HL-60/S4 treated with retinoic acid at 250 ng/mL for 4 days and 3 days (cell line): ENCODE results near the gene MVP.
"Not testable (repeated sequence)": the region's sequence is repeated elsewhere in the genome, so short reads cannot be mapped to it uniquely, and the experiment has no call there.

Experiments
- in situ Hi-C: fragments of 300-500 bp; cut with MboI; formaldehyde crosslinking; loops from 2 replicates; pipeline ENCODE4 v1.7.0; 2022; ENCODE audit warnings: low sequenced_read_pairs

MVP gene

DNA sequence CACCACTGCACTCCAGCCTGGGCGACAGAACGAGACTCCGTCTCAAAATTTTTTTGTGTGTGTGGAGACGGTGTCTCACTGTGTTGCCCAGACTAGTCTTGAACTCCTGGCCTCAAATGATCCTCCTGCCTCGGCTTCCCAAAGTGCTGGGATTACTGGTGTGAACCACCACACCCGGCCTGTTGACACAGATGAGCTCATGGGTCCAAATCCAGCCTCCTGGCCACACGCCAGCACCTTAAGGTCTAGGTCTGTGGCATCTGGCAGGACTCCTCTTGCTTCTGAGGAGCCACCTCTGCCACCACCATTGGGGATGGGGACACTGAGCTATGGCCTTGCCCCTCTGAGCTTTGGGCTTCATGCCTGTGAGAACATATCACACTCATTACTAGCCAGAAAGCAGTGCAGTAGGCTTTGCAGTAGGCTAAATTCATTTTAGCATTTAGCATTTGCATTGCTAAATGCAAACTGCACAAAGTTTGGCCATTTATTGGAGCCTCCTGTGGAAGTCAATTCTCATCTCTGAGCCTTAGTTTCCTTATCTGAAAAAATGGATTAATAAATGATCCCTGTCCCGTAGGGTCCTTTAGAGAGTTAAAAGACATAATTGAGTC, 48.2 kb downstream of the MVP start:
- in situ Hi-C loops, result no loop called here

- in situ Hi-C loops, result not testable (repeated sequence)
Observed at GRCh38 chr16:29869067-29869466, 48.8 kb downstream of the MVP start.

- in situ Hi-C loops, result no loop called here
Observed at GRCh38 chr16:29871822-29872546, 51.7 kb downstream of the MVP start.

- in situ Hi-C loops, result no loop called here
Observed at GRCh38 chr16:29873319-29873718, 53.1 kb downstream of the MVP start.

DNA sequence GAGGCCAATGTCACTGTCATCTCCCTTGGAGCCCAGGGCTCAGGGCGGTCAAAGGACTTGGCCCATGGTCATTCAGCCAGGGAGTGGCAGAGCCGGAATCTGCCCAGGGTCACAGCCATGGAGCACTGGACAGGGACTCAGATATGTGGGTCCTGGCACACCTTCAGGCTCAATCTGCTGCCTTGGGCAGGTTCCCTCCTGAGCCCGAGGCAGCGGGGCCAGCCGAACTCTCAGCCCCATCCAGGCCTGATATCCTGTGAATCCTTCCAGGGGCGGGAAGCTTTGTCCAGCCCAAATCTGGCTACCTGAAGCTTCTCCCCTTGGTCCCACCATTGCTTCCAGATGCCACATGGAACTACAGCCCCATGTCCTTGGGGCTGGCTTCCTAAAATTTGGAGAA, 54.9 kb downstream of the MVP start:
- in situ Hi-C loops, result no loop called here

- in situ Hi-C loops, result no loop called here
Observed at GRCh38 chr16:29876217-29876593, 55.9 kb downstream of the MVP start.

- in situ Hi-C loops, result no loop called here
Observed at GRCh38 chr16:29876594-29877249, 56.5 kb downstream of the MVP start.

DNA sequence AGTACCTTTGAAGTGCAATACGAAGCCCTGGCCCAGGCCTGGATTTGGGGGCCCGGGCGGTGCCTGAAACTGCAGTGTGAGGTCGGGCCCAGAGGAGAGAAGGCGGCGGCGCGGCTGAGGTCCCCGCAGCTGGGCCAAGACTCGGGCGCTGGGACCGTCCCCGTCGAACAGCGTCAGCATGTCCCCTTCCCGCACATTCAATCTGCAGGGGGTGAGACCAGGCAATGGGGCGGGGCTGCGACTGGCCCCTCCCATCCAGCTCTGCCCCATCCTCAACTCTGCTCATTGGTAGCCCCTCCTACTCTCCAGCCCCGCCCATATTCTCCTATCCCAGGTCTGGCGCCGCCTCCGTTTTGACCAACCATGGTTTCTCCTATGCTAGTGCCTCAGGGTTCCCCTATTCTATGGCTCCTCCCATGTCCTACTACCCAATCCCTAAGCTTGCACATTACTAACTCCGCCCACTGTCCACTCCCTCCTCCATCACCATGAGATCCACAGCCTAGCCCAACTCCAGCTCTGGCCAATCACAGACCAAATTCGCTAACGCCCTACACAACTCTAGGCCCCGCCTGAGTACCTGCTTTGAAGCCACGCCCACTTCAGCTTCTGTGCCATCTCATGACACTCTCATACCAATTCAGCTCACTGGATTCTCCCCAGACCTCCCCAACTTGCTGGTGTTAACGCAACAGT, 57.2 kb downstream of the MVP start:
- in situ Hi-C loops, result no loop called here

DNA sequence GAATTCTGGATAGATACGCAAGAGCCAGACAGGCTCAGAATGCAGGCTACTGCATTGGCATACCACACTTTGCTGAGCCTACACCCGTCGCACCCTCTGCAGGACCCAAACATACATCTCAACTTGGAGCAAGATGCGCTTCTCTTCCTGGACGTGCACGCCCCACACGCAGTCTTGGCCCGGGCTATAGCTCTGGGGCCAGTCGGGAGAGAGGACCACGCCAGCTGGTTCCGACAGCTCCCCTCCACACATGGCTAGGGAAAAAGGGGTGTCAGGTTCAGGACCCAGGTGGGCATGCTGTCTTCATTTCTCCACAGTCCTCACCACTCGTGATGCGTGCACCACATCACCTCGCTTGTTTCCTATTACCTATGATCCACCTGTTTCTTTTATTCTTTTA, 57.9 kb downstream of the MVP start:
- in situ Hi-C loops, result no loop called here

DNA sequence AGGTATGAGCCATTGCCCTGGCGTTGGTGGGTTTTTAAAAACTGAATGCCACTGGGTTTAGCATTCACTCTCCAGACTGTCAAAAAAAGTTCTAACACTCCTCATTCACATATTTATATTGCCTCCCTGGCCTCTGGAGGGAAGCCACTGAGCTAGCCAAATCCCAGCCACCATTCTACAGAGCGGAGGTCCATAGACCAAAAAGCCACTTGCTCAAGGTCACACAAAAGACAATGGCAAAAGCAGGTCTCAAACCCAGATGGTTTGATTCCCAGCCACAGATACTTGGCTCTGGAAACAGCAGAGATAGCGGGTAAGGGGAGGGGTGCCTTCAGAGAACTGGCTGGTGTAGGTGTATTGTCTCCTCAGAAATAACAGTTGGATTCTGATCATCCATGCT, 60.8 kb downstream of the MVP start:
- in situ Hi-C loops, result no loop called here

DNA sequence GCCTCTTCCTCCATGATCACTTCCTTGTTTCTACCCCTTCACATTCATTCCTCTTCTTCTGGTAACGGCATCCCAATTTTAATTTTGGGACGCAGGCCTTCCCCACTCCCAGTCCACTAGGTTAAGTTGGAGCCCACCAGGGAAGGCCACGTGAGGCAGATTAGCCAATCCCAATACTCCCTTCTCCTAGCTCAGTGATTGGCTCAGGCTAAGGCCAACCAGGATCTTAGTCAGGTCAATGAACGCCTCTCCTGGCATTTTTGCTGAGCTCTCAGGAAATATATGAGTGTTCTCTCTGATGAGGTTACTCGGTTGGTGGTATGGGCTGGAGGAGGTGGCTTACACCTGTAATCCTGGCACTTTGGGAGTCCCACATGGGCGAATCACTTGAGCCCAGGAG, 63.7 kb downstream of the MVP start:
- in situ Hi-C loops, result no loop called here

GRCh38 chr16:29889372-29889771, 69.1 kb downstream of the MVP start:
- in situ Hi-C loops, result not testable (repeated sequence)

- in situ Hi-C loops, result no loop called here
Observed at GRCh38 chr16:29891525-29892457, 71.5 kb downstream of the MVP start.

DNA sequence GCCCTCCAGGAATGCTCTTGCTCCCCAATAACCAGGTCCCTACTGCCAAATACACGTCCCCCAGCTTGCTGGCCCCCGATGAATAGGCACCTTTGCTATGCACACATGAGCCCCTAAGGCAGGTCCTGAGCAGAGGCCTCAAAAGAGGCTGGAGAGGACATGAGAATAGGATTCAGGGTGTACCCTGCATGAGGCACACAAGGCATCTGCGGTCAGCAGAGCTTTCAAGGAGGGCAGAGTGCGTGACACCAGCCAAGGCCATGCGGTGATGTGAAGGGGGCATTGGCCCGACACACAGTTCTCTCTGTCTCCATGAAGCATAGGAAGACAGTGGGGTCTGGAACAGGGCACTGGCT, 72.2 kb downstream of the MVP start:
- in situ Hi-C loops, result no loop called here

DNA sequence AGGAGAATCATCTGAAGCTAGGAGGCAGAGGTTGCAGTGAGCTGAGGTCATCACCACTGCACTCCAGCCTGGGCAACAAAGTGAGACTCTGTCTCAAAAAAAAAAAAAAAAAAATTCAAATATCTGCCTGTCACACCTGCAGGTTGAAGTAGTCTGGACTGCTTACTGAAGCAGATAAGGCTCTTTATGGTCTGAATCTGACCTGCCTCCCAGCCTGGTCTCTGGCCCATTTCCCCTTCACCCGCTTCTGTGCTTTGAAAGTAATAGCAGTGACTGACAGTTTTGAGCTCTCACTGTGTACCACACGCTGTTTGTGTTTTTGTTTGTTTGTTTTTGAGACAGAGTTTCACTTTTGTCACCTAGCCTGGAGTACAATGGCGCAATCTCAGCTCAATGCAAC, 73.3 kb downstream of the MVP start:
- in situ Hi-C loops, result no loop called here

- in situ Hi-C loops, result no loop called here
Observed at GRCh38 chr16:29894352-29894751, 74.1 kb downstream of the MVP start.

GRCh38 chr16:29896841-29897240, 76.6 kb downstream of the MVP start:
- in situ Hi-C loops, result no loop called here

GRCh38 chr16:29897333-29897732, 77.1 kb downstream of the MVP start:
- in situ Hi-C loops, result no loop called here
